RWPE2 (cell line): ENCODE measurements around the gene GRIK2.

Source experiments
- ATAC-seq: fragments of 200-7000 bp; cut with Tn5 transposase; 3 replicates; pipeline ENCODE4 v1.9.1; 2021; ENCODE audit warnings: low read depth
- DNase-seq: peaks from one replicate; pipeline ENCODE4 v3.0.0-alpha.2; 2020; ENCODE audit warnings: low spot score
- H3K27ac ChIP-seq: fragments of 450-650 bp; 2 replicates; pipeline ENCODE4 v1.5.1; 2017; ENCODE audit warnings: mild to moderate bottlenecking; ENCODE audit not compliant: poor library complexity, severe bottlenecking
- H3K27me3 ChIP-seq: fragments of 250-450 bp; sonication (Bioruptor Pico); 2 replicates; pipeline ENCODE4 v1.5.1; 2021; ENCODE audit warnings: mild to moderate bottlenecking, moderate library complexity; ENCODE audit not compliant: insufficient read depth, poor library complexity, severe bottlenecking
- H3K36me3 ChIP-seq: fragments of 250-450 bp; sonication (Bioruptor Pico); 2 replicates; pipeline ENCODE4 v1.5.1; 2020; ENCODE audit warnings: low read depth, mild to moderate bottlenecking, moderate library complexity
- H3K4me1 ChIP-seq: fragments of 250-450 bp; sonication (Bioruptor Pico); 2 replicates; pipeline ENCODE4 v1.5.1; 2021; ENCODE audit warnings: mild to moderate bottlenecking, moderate library complexity; ENCODE audit not compliant: insufficient read depth, poor library complexity, severe bottlenecking
- H3K4me3 ChIP-seq: fragments of 250-450 bp; sonication (Bioruptor Pico); 2 replicates; pipeline ENCODE4 v1.5.1; 2021; ENCODE audit warnings: mild to moderate bottlenecking, moderate library complexity; ENCODE audit not compliant: severe bottlenecking
- H3K9me3 ChIP-seq: fragments of 250-450 bp; sonication (Bioruptor Pico); 2 replicates; pipeline ENCODE4 v1.5.1; 2021; ENCODE audit warnings: mild to moderate bottlenecking, moderate library complexity; ENCODE audit not compliant: severe bottlenecking
- TF ChIP-seq, protein P1 (sequence below): fragments of 450-650 bp; IDR thresholded peaks from one replicate; pipeline ENCODE4 v1.5.1; 2017; ENCODE audit warnings: mild to moderate bottlenecking, moderate library complexity; ENCODE audit not compliant: poor library complexity, severe bottlenecking

The GRIK2 gene

DNA sequence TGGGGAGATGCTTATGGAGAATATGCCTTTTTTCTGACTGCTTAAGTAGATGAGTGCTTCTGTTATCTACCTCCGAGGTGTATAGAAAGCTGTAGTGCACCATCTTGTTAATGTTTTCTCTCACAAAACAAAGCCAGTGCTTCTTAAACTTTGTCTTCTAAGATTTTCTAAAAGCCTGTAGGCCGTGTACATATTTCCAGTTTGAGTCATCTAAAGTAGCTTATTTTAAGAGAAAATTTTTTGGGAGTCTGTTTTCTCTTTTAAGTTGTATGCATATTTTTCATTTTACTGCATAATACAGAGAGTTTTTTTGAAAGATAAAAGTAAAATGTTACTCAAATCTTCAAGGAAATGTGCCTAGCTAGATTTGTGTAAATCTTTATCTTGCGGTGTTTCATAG lies 151.7 kb downstream of the GRIK2 start:
- Histone ChIP-seq H3K27ac (no peak overlapping the region), H3K27me3 (no peaks in the 10 kb centered on the region), H3K36me3 (no peaks in the 10 kb centered on the region), H3K9me3 (no peaks in the 10 kb centered on the region), H3K4me1 (peaks cover 6% of the 10 kb centered on the region), H3K4me3 (no peak overlapping the region)
- ATAC-seq (no peak), DNase-seq (no peak)
- TF ChIP-seq, protein P1, sequence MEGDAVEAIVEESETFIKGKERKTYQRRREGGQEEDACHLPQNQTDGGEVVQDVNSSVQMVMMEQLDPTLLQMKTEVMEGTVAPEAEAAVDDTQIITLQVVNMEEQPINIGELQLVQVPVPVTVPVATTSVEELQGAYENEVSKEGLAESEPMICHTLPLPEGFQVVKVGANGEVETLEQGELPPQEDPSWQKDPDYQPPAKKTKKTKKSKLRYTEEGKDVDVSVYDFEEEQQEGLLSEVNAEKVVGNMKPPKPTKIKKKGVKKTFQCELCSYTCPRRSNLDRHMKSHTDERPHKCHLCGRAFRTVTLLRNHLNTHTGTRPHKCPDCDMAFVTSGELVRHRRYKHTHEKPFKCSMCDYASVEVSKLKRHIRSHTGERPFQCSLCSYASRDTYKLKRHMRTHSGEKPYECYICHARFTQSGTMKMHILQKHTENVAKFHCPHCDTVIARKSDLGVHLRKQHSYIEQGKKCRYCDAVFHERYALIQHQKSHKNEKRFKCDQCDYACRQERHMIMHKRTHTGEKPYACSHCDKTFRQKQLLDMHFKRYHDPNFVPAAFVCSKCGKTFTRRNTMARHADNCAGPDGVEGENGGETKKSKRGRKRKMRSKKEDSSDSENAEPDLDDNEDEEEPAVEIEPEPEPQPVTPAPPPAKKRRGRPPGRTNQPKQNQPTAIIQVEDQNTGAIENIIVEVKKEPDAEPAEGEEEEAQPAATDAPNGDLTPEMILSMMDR: no peak

DNA sequence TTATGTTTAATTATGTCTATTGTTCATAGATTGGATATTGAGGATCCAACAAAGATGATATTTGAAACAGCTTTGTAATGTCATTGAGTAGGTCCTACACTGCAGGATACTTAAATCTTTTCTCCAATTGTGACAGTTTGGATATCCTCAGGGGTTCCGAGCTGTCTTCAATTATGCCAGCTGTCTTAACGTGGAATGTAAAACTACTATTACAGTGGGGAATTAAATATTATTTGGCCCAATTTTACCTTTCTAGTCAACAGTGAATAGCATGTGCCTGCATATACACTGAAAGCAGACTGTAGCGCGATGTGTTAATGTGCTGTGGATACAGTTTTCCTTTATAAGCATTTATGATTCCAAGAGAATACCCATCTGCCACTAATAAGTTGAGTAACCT lies 156.9 kb downstream of the GRIK2 start:
- TF ChIP-seq, protein P1: no peak
- DNase-seq (no peak), ATAC-seq (no peak)
- no peak overlapping the region for H3K4me3 ChIP-seq
- H3K4me1 ChIP-seq: no peaks in the 10 kb centered on the region
- H3K9me3 ChIP-seq: no peaks in the 10 kb centered on the region
- H3K27me3 ChIP-seq: no peaks in the 10 kb centered on the region
- no peak overlapping the region for H3K27ac ChIP-seq
- no peaks in the 10 kb centered on the region for H3K36me3 ChIP-seq

DNA sequence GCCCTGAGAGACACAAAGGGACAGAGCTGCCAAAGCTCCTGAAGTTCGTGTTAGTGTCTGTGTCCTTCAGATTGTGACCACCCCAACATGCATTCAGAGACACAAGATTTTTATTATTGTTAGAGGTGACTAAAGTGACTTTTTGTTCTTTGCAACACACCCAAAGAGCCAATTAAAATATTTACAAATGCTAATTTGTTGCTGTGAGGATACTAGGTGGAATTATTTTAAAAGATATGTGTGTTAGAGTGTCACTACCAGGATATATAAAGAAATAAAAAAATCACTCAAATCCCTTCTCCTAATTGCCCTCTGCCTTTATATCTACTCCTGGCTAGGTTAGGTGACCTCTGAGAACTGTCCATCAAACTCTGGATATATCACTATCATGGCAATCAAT lies 160.7 kb downstream of the GRIK2 start:
- H3K27me3 ChIP-seq: no peaks in the 10 kb centered on the region
- H3K36me3 ChIP-seq: no peaks in the 10 kb centered on the region
- TF ChIP-seq, protein P1: no peak
- no peak for ATAC-seq
- H3K4me1 ChIP-seq: no peaks in the 10 kb centered on the region
- H3K27ac ChIP-seq: no peak overlapping the region
- H3K9me3 ChIP-seq: no peaks in the 10 kb centered on the region
- no peak for DNase-seq
- H3K4me3 ChIP-seq: no peak overlapping the region

DNA sequence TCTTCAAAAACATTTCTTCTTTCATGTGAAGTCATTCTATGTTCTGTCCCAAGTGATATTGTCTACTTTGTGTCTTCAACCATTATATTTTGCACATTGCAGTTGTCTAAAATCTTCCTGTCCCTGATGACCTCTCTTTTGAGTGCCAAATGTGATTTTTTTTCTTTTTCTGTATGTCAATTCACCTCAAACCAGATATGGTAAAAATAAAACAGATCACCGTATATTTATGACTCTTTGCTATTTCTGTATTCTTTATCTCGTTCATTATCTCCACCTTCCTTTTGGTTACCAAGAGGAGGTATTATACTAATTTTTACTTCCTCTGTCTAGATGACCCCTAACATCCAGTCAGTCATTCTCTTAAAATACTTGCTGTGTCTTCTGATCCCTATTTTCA lies 165.2 kb downstream of the GRIK2 start:
- no peaks in the 10 kb centered on the region for H3K27me3 ChIP-seq
- no peak overlapping the region for H3K27ac ChIP-seq
- no peaks in the 10 kb centered on the region for H3K9me3 ChIP-seq
- no peaks in the 10 kb centered on the region for H3K4me1 ChIP-seq
- no peak overlapping the region for H3K4me3 ChIP-seq
- TF ChIP-seq, protein P1: no peak
- no peaks in the 10 kb centered on the region for H3K36me3 ChIP-seq
- DNase-seq (no peak), ATAC-seq (no peak)

DNA sequence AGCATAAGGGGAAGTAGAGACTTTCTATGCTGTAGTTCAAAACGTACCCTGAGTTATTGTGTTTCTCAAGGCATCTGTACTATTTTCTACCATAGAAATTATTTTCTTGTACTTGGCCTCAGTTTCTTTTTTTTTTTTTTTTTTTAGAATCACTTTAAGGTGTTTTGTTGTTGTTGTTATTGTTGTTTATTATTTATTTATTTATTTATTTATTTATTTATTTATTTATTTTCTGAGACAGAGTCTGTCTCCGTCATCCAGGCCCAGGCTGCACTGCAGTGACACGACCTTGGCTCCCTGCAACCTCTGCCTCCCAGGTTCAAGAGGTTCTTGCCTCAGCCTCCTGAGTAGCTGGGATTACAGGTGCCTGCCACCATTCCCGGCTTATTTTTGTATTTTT lies 179.1 kb downstream of the GRIK2 start:
- H3K27me3 ChIP-seq: no peaks in the 10 kb centered on the region
- ATAC-seq (no peak), DNase-seq (no peak)
- no peaks in the 10 kb centered on the region for H3K9me3 ChIP-seq
- H3K27ac ChIP-seq: no peak overlapping the region
- no peak overlapping the region for H3K4me3 ChIP-seq
- no peaks in the 10 kb centered on the region for H3K4me1 ChIP-seq
- no peaks in the 10 kb centered on the region for H3K36me3 ChIP-seq
- TF ChIP-seq, protein P1: no peak
